Measurements from ENCODE around the gene PJA2.
"Not testable (repeated sequence)": the region's sequence is repeated elsewhere in the genome, so short reads cannot be mapped to it uniquely, and the experiment has no call there.

PJA2 gene

DNA sequence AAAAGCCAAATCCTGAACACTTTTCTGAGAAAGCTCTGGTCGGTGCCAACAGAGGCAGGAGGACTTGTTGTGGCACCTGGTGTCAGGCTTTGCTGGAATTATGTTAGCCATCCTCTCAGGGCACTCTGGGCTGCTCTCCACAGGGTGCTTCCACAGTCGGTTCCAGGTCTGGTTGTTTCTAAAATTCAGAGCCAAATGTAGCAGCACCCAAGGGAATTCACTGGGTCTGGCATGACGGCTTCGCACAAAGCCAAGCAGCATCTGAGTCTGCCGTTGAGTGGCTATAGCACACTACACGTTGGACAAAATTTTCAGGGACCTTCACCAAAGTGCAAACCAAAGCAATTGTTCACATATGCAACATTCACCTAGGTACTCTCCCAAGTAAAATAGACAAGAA is 110.2 kb downstream of the PJA2 start:
- no peak for DNase-seq (ENCODE audit: low read depth)
- TF ChIP-seq, protein P1, sequence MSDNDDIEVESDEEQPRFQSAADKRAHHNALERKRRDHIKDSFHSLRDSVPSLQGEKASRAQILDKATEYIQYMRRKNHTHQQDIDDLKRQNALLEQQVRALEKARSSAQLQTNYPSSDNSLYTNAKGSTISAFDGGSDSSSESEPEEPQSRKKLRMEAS (IDR thresholded peaks at IDR 0.05; ENCODE audit: low read depth, low read length) = no peak
- TF ChIP-seq POLR2A (IDR thresholded peaks at IDR 0.05; ENCODE audit: extremely low read depth, insufficient read length) (no peak), MYC (IDR thresholded peaks at IDR 0.05; ENCODE audit: low read depth, low read length) (no peak)
- TF ChIP-seq, protein P2, sequence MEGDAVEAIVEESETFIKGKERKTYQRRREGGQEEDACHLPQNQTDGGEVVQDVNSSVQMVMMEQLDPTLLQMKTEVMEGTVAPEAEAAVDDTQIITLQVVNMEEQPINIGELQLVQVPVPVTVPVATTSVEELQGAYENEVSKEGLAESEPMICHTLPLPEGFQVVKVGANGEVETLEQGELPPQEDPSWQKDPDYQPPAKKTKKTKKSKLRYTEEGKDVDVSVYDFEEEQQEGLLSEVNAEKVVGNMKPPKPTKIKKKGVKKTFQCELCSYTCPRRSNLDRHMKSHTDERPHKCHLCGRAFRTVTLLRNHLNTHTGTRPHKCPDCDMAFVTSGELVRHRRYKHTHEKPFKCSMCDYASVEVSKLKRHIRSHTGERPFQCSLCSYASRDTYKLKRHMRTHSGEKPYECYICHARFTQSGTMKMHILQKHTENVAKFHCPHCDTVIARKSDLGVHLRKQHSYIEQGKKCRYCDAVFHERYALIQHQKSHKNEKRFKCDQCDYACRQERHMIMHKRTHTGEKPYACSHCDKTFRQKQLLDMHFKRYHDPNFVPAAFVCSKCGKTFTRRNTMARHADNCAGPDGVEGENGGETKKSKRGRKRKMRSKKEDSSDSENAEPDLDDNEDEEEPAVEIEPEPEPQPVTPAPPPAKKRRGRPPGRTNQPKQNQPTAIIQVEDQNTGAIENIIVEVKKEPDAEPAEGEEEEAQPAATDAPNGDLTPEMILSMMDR (IDR thresholded peaks at IDR 0.05; ENCODE audit: low read depth, low read length) = no peak
- H3K4me3 ChIP-seq (ENCODE audit: low read depth, low read length) = no peak overlapping the region

DNA sequence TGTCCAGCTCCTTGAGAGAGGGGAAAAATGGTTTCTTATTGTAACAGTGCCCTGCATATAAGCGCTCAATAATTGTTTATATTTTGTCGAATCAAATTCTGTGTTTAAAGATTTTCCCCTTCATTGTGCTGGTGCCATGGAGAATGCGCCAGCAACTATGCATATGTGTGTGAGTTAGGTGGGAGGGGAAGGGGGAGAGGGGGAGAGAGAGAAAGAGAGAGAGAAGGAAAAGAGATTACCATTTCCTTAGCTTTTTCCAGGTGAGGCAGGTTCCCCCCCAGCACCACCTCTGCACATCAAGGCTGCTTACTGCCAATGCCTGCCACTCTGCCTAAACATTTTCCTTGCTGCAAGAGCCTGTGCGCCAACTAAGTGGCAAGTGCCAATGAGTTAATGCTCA is 111.0 kb downstream of the PJA2 start:
- DNase-seq (ENCODE audit: low read depth) = no peak
- TF ChIP-seq POLR2A (IDR thresholded peaks at IDR 0.05; ENCODE audit: extremely low read depth, insufficient read length) (no peak), MYC (IDR thresholded peaks at IDR 0.05; ENCODE audit: low read depth, low read length) (no peak)
- TF ChIP-seq, protein P2 (IDR thresholded peaks at IDR 0.05; ENCODE audit: low read depth, low read length) = no peak
- TF ChIP-seq, protein P1 (IDR thresholded peaks at IDR 0.05; ENCODE audit: low read depth, low read length) = no peak
- no peak overlapping the region for H3K4me3 ChIP-seq (ENCODE audit: low read depth, low read length)

DNA sequence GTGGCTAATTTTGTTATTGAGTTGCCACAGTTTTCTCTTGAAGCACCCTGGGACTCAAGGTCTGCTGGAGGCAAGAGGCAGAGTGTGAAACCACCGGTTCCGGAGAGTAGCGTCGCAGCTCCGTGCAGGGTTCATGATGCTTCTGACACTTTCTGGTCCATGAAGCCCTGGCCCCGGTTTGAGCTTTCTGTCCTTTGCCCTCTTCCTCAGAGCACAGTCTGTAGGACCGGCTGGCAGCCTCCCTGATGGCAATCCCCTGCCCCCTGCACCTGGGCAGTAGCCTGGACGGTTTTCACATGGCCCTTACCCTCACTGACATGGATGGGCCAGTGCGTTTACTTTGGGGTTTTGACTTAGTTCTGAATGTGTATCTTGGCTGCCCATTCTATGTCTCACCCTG is 111.9 kb downstream of the PJA2 start:
- TF ChIP-seq POLR2A (IDR thresholded peaks at IDR 0.05; ENCODE audit: extremely low read depth, insufficient read length) = no peak
- TF ChIP-seq, protein P1 (IDR thresholded peaks at IDR 0.05; ENCODE audit: low read depth, low read length) = no peak
- TF ChIP-seq MYC (IDR thresholded peaks at IDR 0.05; ENCODE audit: low read depth, low read length) = no peak
- TF ChIP-seq, protein P2 (IDR thresholded peaks at IDR 0.05; ENCODE audit: low read depth, low read length) = no peak
- no peak overlapping the region for H3K4me3 ChIP-seq (ENCODE audit: low read depth, low read length)
- DNase-seq (ENCODE audit: low read depth) = no peak

DNA sequence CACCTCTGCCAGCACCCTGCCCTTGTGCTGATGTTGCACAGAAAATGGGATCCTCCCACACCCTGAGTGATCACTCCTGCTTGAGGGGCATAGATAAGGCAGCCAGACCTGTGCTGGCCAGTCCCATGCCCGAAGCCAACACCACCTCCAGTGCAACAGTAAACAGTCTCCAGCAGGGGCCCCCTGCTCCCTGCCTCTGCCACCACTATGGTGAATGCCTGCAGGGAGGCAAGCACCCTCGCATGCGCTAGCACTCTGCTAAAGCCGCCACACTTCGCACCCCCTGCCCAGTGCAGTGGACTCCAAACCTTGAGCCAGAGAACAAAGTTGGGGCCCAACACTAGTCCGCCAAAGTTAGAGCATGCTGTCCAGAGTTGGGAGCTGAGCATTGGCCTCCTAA is 118.7 kb downstream of the PJA2 start:
- no peak overlapping the region for H3K4me3 ChIP-seq (ENCODE audit: low read depth, low read length)
- no peak for DNase-seq (ENCODE audit: low read depth)
- TF ChIP-seq, protein P1 (IDR thresholded peaks at IDR 0.05; ENCODE audit: low read depth, low read length) = no peak
- TF ChIP-seq MYC (IDR thresholded peaks at IDR 0.05; ENCODE audit: low read depth, low read length) (no peak), POLR2A (IDR thresholded peaks at IDR 0.05; ENCODE audit: extremely low read depth, insufficient read length) (no peak)

DNA sequence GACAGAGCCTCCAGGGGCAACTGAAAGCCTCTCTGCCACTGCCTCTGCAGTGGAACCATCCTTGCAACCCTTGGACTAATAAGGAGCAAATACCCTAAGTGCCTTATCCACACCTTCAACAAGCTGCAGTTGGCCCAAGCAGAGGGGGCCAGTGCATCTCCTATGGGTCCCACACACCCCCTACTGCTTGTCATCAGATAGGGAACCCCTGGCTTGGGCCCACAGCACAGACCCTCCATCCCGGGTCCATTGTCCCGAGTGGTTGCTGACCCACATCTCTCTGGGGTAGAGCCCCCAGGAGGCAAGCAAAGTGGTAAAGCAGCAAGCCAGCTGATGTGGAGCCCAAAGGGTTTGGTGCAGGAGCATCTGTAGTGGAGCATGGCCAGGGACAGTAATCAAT is 119.5 kb downstream of the PJA2 start:
- H3K4me3 ChIP-seq (ENCODE audit: low read depth, low read length) = no peak overlapping the region
- DNase-seq (ENCODE audit: low read depth) = no peak
- TF ChIP-seq, protein P1 (IDR thresholded peaks at IDR 0.05; ENCODE audit: low read depth, low read length) = no peak
- TF ChIP-seq POLR2A (IDR thresholded peaks at IDR 0.05; ENCODE audit: extremely low read depth, insufficient read length) (no peak), MYC (IDR thresholded peaks at IDR 0.05; ENCODE audit: low read depth, low read length) (no peak)
- TF ChIP-seq, protein P2 (IDR thresholded peaks at IDR 0.05; ENCODE audit: low read depth, low read length) = no peak

DNA sequence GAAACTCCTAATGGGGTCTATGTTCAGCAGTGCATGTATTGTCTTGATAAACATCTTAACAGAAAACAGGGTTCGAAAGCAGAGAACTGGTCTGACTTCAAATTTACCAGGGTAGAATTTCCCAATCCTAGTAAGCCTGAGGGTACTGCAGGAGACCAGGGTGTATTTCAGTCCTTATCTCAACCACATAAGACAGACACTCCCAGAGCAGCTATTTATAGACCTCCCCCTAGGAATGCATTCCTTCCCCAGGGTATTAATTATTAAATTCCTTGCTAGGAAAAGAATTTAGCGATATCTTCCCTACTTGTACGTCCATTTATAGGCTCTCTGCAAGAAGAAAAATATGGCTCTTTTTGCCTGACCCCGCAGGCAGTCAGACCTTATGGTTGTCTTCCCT is 123.1 kb downstream of the PJA2 start:
- DNase-seq (ENCODE audit: low read depth); H3K4me3 ChIP-seq (ENCODE audit: low read depth, low read length): not testable (repeated sequence)
